HEK293 (cell line): ENCODE results near the gene LSM2.
A peak's percentile ranks its signal among the peaks of the same experiment; 100 is the strongest.

ENCODE experiments used
- BCL11A ChIP-seq: fragments of 450-650 bp; formaldehyde crosslinking; IDR thresholded peaks from 2 replicates; pipeline ENCODE4 v1.5.1; 2016; ENCODE audit warnings: low read depth, missing biosample characterization, missing genetic modification characterization
- GLI4 ChIP-seq: fragments of 450-650 bp; formaldehyde crosslinking; IDR thresholded peaks from 2 replicates; pipeline ENCODE4 v1.5.1; 2016; ENCODE audit warnings: missing biosample characterization, missing genetic modification characterization
- HOXD13 ChIP-seq: sonication (generic); formaldehyde crosslinking; IDR thresholded peaks from 2 replicates; pipeline ENCODE4 v1.8.0; 2022; ENCODE audit warnings: missing genetic modification reagents, borderline replicate concordance
- MEIS1 ChIP-seq: sonication (generic); formaldehyde crosslinking; IDR thresholded peaks from 2 replicates; pipeline ENCODE4 v1.8.1; 2022; ENCODE audit warnings: missing genetic modification reagents, mild to moderate bottlenecking, borderline replicate concordance
- MZF1 ChIP-seq: fragments of 450-650 bp; formaldehyde crosslinking; IDR thresholded peaks from 2 replicates; pipeline ENCODE4 v1.5.1; 2017; ENCODE audit warnings: missing biosample characterization, missing genetic modification characterization, borderline replicate concordance
- SCRT2 ChIP-seq: fragments of 450-650 bp; formaldehyde crosslinking; IDR thresholded peaks from 2 replicates; pipeline ENCODE4 v1.5.1; 2016; ENCODE audit warnings: missing biosample characterization, missing genetic modification characterization
- SP3 ChIP-seq: fragments of 450-650 bp; formaldehyde crosslinking; IDR thresholded peaks from 2 replicates; pipeline ENCODE4 v1.5.1; 2016; ENCODE audit warnings: missing biosample characterization, missing genetic modification characterization
- WT1 ChIP-seq: fragments of 450-650 bp; formaldehyde crosslinking; IDR thresholded peaks from 2 replicates; pipeline ENCODE4 v1.5.1; 2016; ENCODE audit warnings: missing biosample characterization, missing genetic modification characterization
- ZBTB1 ChIP-seq: fragments of 450-650 bp; formaldehyde crosslinking; IDR thresholded peaks from 2 replicates; pipeline ENCODE4 v1.5.1; 2016; ENCODE audit warnings: missing biosample characterization, missing genetic modification characterization
- ZBTB48 ChIP-seq: fragments of 450-650 bp; formaldehyde crosslinking; IDR thresholded peaks from 2 replicates; pipeline ENCODE4 v1.5.1; 2016; ENCODE audit warnings: missing biosample characterization, missing genetic modification characterization
- ZNF121 ChIP-seq: fragments of 450-650 bp; formaldehyde crosslinking; IDR thresholded peaks from 2 replicates; pipeline ENCODE4 v1.5.1; 2016; ENCODE audit warnings: missing biosample characterization, missing genetic modification characterization
- ZNF133 ChIP-seq: fragments of 450-650 bp; formaldehyde crosslinking; IDR thresholded peaks from 2 replicates; pipeline ENCODE4 v1.5.1; 2016; ENCODE audit warnings: missing biosample characterization, missing genetic modification characterization
- ZNF174 ChIP-seq: fragments of 450-650 bp; formaldehyde crosslinking; IDR thresholded peaks from 2 replicates; pipeline ENCODE4 v1.5.0; 2017; ENCODE audit warnings: missing biosample characterization, mild to moderate bottlenecking, missing genetic modification characterization
- ZNF335 ChIP-seq: fragments of 450-650 bp; formaldehyde crosslinking; conservative IDR thresholded peaks from 2 replicates; pipeline ENCODE4 v1.5.1; 2016; ENCODE audit warnings: missing biosample characterization, missing genetic modification characterization
- ZNF354C ChIP-seq: fragments of 450-650 bp; formaldehyde crosslinking; IDR thresholded peaks from 2 replicates; pipeline ENCODE4 v1.5.1; 2016; ENCODE audit warnings: missing biosample characterization, missing genetic modification characterization, low read depth, borderline replicate concordance
- ZNF366 ChIP-seq: fragments of 450-650 bp; formaldehyde crosslinking; conservative IDR thresholded peaks from 2 replicates; pipeline ENCODE4 v1.5.1; 2016; ENCODE audit warnings: missing biosample characterization, missing genetic modification characterization
- ZNF391 ChIP-seq: fragments of 450-650 bp; formaldehyde crosslinking; IDR thresholded peaks from 2 replicates; pipeline ENCODE4 v1.5.1; 2016; ENCODE audit warnings: low read depth, missing biosample characterization, missing genetic modification characterization, borderline replicate concordance
- ZNF530 ChIP-seq: fragments of 450-650 bp; formaldehyde crosslinking; IDR thresholded peaks from 2 replicates; pipeline ENCODE4 v1.5.1; 2016; ENCODE audit warnings: low read depth, missing biosample characterization, missing genetic modification characterization
- ZNF621 ChIP-seq: fragments of 450-650 bp; formaldehyde crosslinking; IDR thresholded peaks from 2 replicates; pipeline ENCODE4 v1.5.1; 2017; ENCODE audit warnings: missing biosample characterization, missing genetic modification characterization
- ZNF626 ChIP-seq: fragments of 450-650 bp; sonication (Bioruptor Pico); formaldehyde crosslinking; IDR thresholded peaks from 2 replicates; pipeline ENCODE4 v1.5.1; 2018; ENCODE audit warnings: missing biosample characterization, missing genetic modification characterization, inconsistent platforms
- ZNF747 ChIP-seq: fragments of 450-650 bp; formaldehyde crosslinking; IDR thresholded peaks from 2 replicates; pipeline ENCODE4 v1.5.1; 2016; ENCODE audit warnings: missing biosample characterization, missing genetic modification characterization
- TF ChIP-seq, protein P1 (sequence below): fragments of 450-650 bp; IDR thresholded peaks from 2 replicates; pipeline ENCODE4 v1.5.1; 2018; ENCODE audit warnings: missing biosample characterization, missing genetic modification characterization
- TF ChIP-seq, protein P2 (sequence below): fragments of 450-650 bp; formaldehyde crosslinking; IDR thresholded peaks from 2 replicates; pipeline ENCODE4 v1.5.1; 2017; ENCODE audit warnings: missing biosample characterization, missing genetic modification characterization
- TF ChIP-seq, protein P3 (sequence below): fragments of 450-650 bp; formaldehyde crosslinking; IDR thresholded peaks from 2 replicates; pipeline ENCODE4 v1.5.1; 2016; ENCODE audit warnings: missing biosample characterization, missing genetic modification characterization, low read depth
- TF ChIP-seq, protein P4 (sequence below): fragments of 450-650 bp; formaldehyde crosslinking; optimal IDR thresholded peaks from 2 replicates; pipeline ENCODE3; 2016; ENCODE audit warnings: missing biosample characterization, mild to moderate bottlenecking, missing genetic modification characterization
- TF ChIP-seq, protein P5 (sequence below): fragments of 450-650 bp; formaldehyde crosslinking; IDR thresholded peaks from 2 replicates; pipeline ENCODE4 v1.5.1; 2016; ENCODE audit warnings: missing biosample characterization, missing genetic modification characterization
- TF ChIP-seq, protein P6 (sequence below): IDR thresholded peaks from 2 replicates; pipeline ENCODE4 v1.6.1; 2011; ENCODE audit warnings: mild to moderate bottlenecking, low read depth, low read length, borderline replicate concordance
- TF ChIP-seq, protein P7 (sequence below): fragments of 450-650 bp; formaldehyde crosslinking; IDR thresholded peaks from 2 replicates; pipeline ENCODE4 v1.5.1; 2016; ENCODE audit warnings: missing biosample characterization, missing genetic modification characterization

The LSM2 gene

DNA sequence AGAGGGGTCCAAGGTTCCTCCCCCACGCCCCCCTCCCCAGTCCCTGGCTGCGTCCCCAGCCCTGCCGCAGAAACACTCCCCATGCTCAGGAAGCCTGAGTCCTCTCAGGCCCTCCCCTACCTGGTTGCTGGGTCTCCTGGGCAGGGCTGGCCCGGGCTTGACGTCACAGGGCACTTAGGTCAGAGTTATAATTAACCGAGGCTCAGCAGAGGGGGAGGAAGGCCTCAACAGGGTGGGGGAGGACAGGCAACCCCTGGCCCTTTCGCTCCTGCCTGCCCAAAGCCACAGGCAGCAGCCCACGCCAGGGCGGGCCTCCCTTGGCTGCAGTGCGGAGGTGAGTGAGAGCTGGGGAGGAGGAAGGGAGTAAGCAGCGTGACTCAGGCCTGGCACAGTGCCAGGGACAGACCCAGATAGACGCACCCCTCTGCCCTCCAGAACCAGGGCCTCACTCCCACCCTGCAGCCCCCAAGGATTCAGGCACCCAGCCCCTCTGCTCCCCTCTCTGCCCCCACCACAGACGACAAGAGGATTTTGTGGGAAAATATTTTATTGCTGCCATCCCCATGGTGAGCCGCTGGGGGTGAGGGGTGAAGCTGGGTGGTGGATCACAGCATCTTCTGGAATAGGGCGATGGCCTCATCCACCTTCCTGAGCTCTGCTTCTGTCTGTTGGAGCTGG lies 29.6 kb downstream of the LSM2 start, which contains the start of gene VWA7 (continued):
- TF ChIP-seq, protein P1, sequence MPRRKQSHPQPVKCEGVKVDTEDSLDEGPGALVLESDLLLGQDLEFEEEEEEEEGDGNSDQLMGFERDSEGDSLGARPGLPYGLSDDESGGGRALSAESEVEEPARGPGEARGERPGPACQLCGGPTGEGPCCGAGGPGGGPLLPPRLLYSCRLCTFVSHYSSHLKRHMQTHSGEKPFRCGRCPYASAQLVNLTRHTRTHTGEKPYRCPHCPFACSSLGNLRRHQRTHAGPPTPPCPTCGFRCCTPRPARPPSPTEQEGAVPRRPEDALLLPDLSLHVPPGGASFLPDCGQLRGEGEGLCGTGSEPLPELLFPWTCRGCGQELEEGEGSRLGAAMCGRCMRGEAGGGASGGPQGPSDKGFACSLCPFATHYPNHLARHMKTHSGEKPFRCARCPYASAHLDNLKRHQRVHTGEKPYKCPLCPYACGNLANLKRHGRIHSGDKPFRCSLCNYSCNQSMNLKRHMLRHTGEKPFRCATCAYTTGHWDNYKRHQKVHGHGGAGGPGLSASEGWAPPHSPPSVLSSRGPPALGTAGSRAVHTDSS, result peak; percentile 76
- TF ChIP-seq, protein P2, sequence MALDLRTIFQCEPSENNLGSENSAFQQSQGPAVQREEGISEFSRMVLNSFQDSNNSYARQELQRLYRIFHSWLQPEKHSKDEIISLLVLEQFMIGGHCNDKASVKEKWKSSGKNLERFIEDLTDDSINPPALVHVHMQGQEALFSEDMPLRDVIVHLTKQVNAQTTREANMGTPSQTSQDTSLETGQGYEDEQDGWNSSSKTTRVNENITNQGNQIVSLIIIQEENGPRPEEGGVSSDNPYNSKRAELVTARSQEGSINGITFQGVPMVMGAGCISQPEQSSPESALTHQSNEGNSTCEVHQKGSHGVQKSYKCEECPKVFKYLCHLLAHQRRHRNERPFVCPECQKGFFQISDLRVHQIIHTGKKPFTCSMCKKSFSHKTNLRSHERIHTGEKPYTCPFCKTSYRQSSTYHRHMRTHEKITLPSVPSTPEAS (tag by site-specific recombination), result peak; percentile 38; the same call in 1 of the 2 replicates
- TF ChIP-seq ZNF621 (tag by site-specific recombination) (peak; percentile 88; the same call in 1 of the 2 replicates), ZBTB1 (tag by site-specific recombination) (no peak), HOXD13 (CRISPR knock-in tag) (0 out of 2 replicates have a peak, but pooled peaks have one; percentile 20), MEIS1 (no peak), ZNF335 (tag by site-specific recombination) (peak; percentile 83), GLI4 (peak; percentile 93), ZNF174 (tag by site-specific recombination) (no peak), ZNF530 (tag by site-specific recombination) (no peak), ZNF626 (no peak), ZNF391 (tag by site-specific recombination) (0 out of 2 replicates have a peak, but pooled peaks have one; percentile 20), ZNF121 (tag by site-specific recombination) (peak; percentile 62), ZNF366 (tag by site-specific recombination) (peak; percentile 96), SP3 (tag by site-specific recombination) (peak; percentile 74), BCL11A (peak; percentile 82), ZNF133 (tag by site-specific recombination) (no peak), SCRT2 (peak; percentile 98), ZNF747 (no peak), WT1 (tag by site-specific recombination) (peak; percentile 100), ZNF354C (tag by site-specific recombination) (no peak), ZBTB48 (tag by site-specific recombination) (peak; percentile 89), MZF1 (tag by site-specific recombination) (peak; percentile 60; the same call in 1 of the 2 replicates)
- TF ChIP-seq, protein P3, sequence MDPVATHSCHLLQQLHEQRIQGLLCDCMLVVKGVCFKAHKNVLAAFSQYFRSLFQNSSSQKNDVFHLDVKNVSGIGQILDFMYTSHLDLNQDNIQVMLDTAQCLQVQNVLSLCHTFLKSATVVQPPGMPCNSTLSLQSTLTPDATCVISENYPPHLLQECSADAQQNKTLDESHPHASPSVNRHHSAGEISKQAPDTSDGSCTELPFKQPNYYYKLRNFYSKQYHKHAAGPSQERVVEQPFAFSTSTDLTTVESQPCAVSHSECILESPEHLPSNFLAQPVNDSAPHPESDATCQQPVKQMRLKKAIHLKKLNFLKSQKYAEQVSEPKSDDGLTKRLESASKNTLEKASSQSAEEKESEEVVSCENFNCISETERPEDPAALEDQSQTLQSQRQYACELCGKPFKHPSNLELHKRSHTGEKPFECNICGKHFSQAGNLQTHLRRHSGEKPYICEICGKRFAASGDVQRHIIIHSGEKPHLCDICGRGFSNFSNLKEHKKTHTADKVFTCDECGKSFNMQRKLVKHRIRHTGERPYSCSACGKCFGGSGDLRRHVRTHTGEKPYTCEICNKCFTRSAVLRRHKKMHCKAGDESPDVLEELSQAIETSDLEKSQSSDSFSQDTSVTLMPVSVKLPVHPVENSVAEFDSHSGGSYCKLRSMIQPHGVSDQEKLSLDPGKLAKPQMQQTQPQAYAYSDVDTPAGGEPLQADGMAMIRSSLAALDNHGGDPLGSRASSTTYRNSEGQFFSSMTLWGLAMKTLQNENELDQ (tag by site-specific recombination), result no peak
- TF ChIP-seq, protein P4, sequence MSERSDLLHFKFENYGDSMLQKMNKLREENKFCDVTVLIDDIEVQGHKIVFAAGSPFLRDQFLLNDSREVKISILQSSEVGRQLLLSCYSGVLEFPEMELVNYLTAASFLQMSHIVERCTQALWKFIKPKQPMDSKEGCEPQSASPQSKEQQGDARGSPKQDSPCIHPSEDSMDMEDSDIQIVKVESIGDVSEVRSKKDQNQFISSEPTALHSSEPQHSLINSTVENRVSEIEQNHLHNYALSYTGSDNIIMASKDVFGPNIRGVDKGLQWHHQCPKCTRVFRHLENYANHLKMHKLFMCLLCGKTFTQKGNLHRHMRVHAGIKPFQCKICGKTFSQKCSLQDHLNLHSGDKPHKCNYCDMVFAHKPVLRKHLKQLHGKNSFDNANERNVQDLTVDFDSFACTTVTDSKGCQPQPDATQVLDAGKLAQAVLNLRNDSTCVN, result peak; percentile 37
- TF ChIP-seq, protein P5, sequence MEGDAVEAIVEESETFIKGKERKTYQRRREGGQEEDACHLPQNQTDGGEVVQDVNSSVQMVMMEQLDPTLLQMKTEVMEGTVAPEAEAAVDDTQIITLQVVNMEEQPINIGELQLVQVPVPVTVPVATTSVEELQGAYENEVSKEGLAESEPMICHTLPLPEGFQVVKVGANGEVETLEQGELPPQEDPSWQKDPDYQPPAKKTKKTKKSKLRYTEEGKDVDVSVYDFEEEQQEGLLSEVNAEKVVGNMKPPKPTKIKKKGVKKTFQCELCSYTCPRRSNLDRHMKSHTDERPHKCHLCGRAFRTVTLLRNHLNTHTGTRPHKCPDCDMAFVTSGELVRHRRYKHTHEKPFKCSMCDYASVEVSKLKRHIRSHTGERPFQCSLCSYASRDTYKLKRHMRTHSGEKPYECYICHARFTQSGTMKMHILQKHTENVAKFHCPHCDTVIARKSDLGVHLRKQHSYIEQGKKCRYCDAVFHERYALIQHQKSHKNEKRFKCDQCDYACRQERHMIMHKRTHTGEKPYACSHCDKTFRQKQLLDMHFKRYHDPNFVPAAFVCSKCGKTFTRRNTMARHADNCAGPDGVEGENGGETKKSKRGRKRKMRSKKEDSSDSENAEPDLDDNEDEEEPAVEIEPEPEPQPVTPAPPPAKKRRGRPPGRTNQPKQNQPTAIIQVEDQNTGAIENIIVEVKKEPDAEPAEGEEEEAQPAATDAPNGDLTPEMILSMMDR (tag by site-specific recombination), result no peak
- TF ChIP-seq, protein P6, sequence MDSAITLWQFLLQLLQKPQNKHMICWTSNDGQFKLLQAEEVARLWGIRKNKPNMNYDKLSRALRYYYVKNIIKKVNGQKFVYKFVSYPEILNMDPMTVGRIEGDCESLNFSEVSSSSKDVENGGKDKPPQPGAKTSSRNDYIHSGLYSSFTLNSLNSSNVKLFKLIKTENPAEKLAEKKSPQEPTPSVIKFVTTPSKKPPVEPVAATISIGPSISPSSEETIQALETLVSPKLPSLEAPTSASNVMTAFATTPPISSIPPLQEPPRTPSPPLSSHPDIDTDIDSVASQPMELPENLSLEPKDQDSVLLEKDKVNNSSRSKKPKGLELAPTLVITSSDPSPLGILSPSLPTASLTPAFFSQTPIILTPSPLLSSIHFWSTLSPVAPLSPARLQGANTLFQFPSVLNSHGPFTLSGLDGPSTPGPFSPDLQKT, result no peak
- TF ChIP-seq, protein P7, sequence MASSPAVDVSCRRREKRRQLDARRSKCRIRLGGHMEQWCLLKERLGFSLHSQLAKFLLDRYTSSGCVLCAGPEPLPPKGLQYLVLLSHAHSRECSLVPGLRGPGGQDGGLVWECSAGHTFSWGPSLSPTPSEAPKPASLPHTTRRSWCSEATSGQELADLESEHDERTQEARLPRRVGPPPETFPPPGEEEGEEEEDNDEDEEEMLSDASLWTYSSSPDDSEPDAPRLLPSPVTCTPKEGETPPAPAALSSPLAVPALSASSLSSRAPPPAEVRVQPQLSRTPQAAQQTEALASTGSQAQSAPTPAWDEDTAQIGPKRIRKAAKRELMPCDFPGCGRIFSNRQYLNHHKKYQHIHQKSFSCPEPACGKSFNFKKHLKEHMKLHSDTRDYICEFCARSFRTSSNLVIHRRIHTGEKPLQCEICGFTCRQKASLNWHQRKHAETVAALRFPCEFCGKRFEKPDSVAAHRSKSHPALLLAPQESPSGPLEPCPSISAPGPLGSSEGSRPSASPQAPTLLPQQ (tag by site-specific recombination), result peak; percentile 68; the same call in 1 of the 2 replicates
